SK-N-MC (cell line): ENCODE results near the gene TTC29.

Source experiments
- EZH2 ChIP-seq: fragments of 200-600 bp; sonication (generic); IDR thresholded peaks from one replicate; pipeline ENCODE4 v1.6.1; 2017; ENCODE audit warnings: antibody characterized with exemption
- FOXP2 ChIP-seq: optimal IDR thresholded peaks from 2 replicates; pipeline ENCODE3; 2011; ENCODE audit warnings: mild to moderate bottlenecking, moderate library complexity; ENCODE audit not compliant: insufficient read depth; ENCODE audit errors: extremely low read length, control extremely low read depth
- POLR2AphosphoS5 ChIP-seq: IDR thresholded peaks from 2 replicates; pipeline ENCODE4 v1.6.1; 2012; ENCODE audit warnings: mild to moderate bottlenecking, low read depth, low read length, borderline replicate concordance

GRCh38 chr4:146674829-146675570 is 270.7 kb downstream of the TTC29 start:
- no peak for TF ChIP-seq EZH2
- TF ChIP-seq POLR2AphosphoS5 = no peak
- no peak for TF ChIP-seq FOXP2
